GM12872 (cell line): Measurements from ENCODE around the gene NACC1.

Experiments
- TF ChIP-seq, protein P1 (sequence below): IDR thresholded peaks from 3 replicates; pipeline ENCODE4 v1.5.1; 2011; ENCODE audit warnings: low read depth, mild to moderate bottlenecking, low read length, moderate library complexity; ENCODE audit not compliant: insufficient read depth

NACC1 gene

GRCh38 chr19:13153569-13154240 lies 35.6 kb downstream of the NACC1 start:
- TF ChIP-seq, protein P1, sequence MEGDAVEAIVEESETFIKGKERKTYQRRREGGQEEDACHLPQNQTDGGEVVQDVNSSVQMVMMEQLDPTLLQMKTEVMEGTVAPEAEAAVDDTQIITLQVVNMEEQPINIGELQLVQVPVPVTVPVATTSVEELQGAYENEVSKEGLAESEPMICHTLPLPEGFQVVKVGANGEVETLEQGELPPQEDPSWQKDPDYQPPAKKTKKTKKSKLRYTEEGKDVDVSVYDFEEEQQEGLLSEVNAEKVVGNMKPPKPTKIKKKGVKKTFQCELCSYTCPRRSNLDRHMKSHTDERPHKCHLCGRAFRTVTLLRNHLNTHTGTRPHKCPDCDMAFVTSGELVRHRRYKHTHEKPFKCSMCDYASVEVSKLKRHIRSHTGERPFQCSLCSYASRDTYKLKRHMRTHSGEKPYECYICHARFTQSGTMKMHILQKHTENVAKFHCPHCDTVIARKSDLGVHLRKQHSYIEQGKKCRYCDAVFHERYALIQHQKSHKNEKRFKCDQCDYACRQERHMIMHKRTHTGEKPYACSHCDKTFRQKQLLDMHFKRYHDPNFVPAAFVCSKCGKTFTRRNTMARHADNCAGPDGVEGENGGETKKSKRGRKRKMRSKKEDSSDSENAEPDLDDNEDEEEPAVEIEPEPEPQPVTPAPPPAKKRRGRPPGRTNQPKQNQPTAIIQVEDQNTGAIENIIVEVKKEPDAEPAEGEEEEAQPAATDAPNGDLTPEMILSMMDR: peak; percentile 21; the same call in 2 of the 3 replicates

DNA sequence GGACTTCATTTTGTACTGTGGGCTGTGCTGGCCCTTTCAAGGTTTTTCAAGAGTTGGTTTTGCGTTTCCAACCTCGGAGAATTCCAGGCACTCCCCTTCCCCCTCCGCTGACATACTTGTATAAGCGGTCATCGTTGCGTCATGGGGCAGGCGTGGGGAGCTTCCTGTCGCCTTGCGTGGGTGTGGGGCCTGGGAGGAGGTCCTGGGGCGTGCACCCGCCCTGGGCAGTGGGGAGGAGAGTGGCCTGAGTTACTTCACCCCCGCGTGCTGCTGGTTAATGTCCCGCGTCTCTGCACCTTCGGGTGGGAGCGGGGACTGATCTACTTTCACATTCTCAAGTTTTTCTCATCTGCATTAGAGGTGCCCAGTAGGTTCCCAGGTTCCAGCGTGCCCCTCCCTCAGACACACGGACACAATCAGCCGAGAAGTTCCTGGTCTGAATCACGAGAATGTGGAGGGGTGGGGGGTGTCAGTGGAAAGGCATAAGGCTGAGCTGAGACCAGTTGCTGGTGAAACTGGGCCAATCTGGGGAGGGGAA lies 36.2 kb downstream of the NACC1 start:
- TF ChIP-seq, protein P1: no peak

DNA sequence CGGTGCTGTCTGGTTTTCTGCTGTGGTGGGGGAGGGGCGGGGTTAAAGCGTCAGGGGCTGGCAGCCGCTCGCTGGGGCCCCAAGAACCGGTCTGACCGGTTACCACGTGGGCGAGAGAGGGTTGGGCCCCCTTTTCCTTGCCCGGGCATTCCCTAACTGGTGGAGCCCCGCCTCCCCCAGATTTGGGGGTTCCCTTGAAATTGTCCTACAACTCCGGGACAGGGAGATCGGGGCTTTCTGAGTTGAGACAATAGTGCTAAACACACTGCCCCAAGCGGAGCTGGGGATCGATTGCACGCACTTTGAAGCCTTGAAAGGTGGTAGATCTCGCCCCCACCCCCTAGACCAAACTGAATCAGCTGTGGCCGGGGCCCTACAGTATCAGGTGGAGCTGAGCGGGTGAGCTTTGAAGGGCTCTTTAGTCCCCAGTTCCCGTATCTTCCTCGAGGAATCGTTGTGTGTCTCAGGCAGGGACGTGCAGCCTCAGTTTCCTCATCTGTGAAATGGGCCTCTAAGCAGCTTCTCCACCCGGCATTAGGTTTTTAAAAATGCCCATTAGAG lies 36.9 kb downstream of the NACC1 start:
- TF ChIP-seq, protein P1: peak; percentile 60

GRCh38 chr19:13155472-13156359 lies 37.7 kb downstream of the NACC1 start:
- TF ChIP-seq, protein P1: no peak

DNA sequence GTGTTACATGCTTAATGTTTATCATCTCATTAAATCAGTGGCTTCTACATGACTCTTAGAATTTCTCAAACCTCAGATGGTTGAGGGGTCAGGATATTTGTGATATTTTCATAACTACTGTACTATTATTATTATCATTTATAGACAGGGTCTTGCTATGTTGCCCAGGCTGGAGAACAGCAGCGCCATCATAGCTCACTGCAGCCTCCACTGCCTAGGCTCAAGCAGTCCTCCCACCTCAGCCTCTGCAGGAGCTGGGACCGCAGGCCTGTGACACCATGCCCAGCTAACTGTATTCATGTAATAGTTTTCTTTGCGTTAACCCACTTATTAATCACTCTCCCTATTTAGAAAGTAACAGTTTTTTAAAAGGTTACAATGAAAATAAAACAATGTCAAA lies 41.6 kb downstream of the NACC1 start:
- TF ChIP-seq, protein P1: no peak

- TF ChIP-seq, protein P1: no peak
Measured at GRCh38 chr19:13160557-13160956, 42.5 kb downstream of the NACC1 start.

- TF ChIP-seq, protein P1: no peak
Measured at GRCh38 chr19:13162724-13163608, 44.9 kb downstream of the NACC1 start.
